ENCODE results near the gene PHACTR3.

- TF ChIP-seq POLR2A (IDR thresholded peaks at IDR 0.05) (no peak), POLR2AphosphoS5 (IDR thresholded peaks at IDR 0.05) (no peak)
Observed at GRCh38 chr20:59696476-59696875, 92.1 kb downstream of the PHACTR3 start.

Data from prostate gland (tissue), 1 donor.